ENCODE measurements around the gene ITCH.
"Not testable (repeated sequence)": the region's sequence is repeated elsewhere in the genome, so short reads cannot be mapped to it uniquely, and the experiment has no call there.

Gene ITCH

DNA sequence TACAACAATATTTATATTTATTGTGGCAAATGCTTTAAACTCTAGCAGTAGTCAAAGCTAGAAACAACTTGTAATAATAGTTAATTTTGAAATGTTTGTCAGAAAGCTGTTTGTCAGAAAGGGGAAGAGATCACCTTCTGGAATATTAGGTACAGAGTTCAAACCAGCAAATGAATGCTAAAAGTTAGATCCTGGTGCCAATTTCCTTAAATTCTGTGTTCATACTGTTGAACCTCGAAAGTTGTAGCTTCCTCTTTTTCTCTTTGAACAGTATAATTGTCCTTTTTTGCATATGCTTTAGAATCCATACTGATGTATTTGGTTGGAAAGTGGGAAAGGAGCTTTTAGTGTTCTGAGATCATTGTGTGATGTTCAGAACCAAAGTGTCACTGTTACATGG lies 22.4 kb downstream of the ITCH start:
- DNase-seq = no peak

DNA sequence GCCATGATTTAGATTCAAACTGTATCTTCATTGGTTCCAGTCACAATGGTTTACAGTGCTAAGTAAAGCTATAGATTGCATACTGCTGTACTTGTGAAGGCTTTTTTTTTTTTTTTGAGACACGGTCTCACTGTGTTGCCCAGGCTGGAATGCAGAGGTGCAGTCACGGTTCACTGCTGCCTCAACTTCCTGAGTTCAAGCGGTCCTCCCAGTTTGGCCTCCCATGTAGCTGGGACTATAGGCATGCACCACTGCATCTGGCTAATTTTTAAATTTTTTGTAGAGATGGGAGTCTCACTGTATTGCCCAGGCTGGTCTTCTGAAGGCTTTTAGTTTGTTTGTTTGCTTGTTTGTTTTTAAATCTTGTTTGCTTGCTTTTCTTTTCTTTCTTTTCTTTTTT lies 24.9 kb downstream of the ITCH start:
- no peak for DNase-seq

GRCh38 chr20:34388678-34389077 lies 25.6 kb downstream of the ITCH start:
- DNase-seq = no peak

DNA sequence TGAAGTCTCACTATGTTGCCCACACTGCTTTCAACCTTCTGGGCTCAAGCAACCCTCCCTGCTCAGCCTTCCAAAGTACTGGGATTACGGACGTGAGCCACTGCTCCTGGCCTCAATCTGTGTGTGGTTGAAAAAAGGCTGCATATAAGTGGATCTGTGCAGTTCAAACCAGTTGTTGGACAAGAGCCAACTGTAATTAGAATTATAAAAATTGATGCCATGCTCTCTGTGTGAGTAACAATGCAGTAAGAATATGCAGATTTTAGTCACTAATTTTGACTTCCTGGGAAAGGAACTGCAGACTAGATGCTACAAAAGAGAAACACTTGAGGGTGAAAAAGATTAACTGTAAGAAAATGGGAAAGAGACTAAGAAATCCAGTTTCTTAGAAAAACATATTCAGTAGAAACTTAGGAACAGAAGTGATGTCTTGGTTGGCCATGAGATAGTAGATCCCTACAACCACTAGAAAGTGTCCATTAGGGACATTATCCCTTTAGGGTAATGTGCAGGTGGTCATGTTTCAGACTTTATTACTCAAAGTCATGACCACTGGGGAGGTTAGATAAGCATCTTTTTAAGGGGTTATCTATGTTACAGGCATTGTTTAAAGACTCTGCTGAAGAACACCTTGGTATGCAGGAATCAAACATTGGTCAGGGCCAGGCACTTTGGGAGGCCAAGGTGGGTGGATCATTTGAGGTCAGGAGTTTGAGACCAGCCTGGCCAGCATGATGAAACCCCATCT lies 26.3 kb downstream of the ITCH start:
- DNase-seq = no peak

GRCh38 chr20:34389954-34390555 lies 27.0 kb downstream of the ITCH start:
- DNase-seq = no peak

DNA sequence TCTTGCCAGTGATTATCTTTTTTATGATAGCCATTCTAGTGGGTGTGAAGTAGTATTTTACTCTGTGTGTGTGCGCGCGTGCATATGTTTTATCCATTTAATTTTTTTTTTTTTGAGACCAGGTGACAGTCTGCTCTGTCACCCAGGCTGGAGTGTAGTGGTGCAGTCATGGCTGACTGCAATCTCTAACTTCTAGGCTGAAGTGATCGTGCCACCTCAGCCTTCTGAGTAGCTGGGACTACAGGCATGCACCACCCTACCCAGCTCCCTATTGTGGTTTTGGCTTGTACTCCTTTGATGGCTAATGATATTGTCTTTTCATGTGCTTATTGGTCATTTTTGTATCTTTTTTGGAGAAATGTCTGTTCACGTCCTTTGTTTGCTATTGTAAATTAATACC lies 33.3 kb downstream of the ITCH start:
- no peak for DNase-seq

DNA sequence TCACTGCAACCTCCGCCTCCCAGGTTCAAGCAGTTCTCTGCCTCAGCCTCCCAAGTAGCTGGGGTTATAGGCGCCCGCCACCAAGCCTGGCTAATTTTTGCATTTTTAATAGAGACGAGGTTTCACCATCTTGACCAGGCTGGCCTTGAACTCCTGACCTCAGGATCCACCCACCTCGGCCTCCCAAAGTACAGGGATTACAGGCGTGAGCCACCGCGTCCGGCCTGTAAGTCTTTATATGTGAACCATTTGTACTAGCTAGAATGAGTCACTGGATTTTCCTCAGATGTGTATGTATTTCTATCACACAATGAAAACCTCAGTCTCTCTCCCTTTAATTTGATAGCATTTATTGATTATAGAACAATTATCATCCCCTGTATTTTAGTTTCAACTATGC lies 34.0 kb downstream of the ITCH start:
- no peak for DNase-seq

GRCh38 chr20:34400776-34401175 lies 37.7 kb downstream of the ITCH start:
- DNase-seq = not testable (repeated sequence)

DNA sequence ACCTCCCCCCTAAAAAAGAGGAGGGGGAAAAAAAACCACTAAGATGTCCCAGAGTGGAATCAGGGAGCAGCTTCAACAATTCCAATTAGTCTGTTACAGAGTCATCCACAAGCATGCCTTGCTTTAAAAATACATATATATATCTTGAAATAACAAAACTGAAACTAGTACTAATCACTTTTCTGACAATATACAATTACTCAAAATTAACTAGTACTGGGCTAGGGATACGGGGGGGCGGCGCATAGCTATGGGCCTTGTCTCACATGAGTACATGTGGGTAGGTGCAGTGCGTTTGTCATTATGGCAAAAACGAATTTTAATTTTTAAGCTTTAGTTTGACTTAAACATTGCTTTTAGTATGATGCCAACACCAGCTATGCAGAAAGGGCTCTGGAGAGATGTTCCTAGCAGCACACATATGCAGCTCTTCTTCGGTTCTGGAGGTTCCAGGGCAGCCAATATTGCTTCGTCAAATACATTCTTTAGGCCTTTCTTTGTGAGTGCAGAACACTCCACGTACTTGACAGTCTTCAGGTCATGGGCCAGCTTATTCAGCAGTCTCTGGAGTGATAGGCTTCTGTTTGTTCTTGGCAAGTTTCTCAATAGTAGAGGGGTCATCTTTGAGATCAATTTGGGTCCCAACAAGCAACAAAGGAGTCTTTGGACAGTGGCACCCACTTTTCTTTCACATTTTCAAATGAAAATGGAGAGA lies 38.8 kb downstream of the ITCH start:
- no peak for DNase-seq

DNA sequence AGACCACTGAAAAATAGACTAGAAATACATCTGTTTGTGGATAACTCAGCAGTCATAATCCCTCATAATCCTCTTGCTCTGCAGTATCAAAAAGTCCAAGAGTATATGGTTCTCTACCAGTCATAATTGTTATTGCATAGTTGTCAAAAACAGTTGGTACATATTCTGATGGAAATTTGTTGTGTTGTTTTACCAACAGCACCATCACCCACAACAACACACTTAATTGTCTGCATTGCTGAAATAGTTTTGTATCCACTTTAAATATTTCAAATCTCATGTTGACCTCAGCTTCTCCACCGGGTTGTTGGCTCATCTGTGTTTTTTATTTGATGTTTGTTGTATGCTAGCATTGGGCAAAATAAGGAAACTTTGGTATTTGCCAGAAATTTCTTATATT lies 39.4 kb downstream of the ITCH start:
- no peak for DNase-seq

GRCh38 chr20:34403063-34403827 lies 40.2 kb downstream of the ITCH start:
- no peak for DNase-seq

GRCh38 chr20:34403908-34404307 lies 40.8 kb downstream of the ITCH start:
- DNase-seq = no peak

GRCh38 chr20:34404803-34405202 lies 41.7 kb downstream of the ITCH start:
- no peak for DNase-seq

- DNase-seq = not testable (repeated sequence)
Observed at GRCh38 chr20:34405247-34405651, 42.2 kb downstream of the ITCH start.

DNA sequence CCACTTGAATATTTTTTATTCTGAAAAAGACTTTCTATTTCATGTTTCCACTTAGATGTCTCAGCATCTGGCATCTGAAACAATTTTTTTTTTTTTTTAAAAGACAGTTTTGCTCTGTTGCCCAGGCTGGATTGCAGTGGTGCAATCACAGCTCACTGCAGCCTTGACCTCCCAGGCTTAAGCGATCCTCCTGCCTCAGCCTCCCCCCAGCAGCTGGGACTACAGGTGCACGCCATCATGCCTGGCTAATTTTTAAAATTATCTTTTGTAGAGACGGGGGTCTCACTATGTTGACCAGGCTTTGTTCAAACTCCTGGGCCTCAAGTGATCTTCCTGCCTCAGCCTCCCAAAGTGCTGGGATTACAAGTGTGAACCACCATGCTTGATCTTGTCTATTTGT lies 42.9 kb downstream of the ITCH start:
- DNase-seq = not testable (repeated sequence)

GRCh38 chr20:34407962-34408474 lies 44.9 kb downstream of the ITCH start:
- no peak for DNase-seq

DNA sequence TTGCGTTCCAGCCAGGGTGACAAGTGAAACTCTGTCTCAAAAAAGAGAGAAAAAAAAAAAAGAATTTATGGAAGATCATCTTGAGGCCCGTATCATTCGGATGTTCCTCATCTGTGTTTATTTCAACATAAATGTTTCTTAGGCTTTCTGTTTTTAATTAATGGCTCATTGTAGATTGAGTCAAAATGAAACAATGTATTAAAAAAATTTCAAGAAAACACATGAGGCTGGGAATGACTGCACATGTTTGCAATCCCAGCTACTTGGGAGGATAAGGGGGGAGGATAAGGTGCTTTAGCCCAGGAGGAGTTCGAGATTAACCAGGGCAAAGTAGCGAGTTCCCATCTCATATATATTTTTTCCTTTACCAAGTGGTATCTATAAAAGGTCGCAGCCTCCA lies 47.3 kb downstream of the ITCH start:
- no peak for DNase-seq

- DNase-seq = no peak
Observed at GRCh38 chr20:34412453-34412852, 49.4 kb downstream of the ITCH start.

DNA sequence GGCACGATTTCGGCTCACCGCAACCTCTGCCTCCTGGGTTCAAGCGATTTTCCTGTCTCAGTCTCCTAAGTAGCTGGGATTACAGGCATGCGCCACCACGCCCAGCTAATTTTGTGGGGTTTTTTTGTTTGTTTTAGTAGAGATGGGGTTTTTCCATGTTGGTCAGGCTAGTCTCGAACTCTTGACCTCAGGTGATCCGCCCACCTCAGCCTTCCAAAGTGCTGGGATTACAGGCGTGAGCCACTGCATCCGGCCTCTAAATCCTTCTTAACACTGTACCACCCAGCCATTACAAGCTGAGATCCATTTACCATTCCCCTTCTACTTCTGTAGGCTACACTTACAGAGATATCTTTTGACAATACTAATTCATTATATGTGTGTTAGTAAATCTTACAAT lies 51.5 kb downstream of the ITCH start:
- DNase-seq = not testable (repeated sequence)

DNA sequence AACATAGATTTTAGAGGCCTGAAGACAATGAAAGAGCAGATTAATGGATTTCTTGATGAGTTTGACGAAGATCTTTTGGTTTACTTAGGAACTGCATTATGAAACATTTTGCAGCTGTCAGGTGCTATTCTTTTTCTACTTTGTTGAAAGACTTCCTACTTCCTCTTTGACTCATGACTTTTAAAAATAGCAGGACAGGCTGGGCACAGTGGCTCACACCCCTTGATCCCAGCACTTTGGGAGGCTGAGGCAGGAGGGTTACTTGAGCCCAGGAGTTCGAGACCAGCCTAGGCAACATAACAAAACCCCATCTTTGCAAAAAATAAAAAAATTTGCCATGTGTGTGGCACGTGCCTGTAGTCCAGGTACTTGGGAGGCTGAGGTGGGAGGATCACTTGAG lies 52.0 kb downstream of the ITCH start:
- no peak for DNase-seq

DNA sequence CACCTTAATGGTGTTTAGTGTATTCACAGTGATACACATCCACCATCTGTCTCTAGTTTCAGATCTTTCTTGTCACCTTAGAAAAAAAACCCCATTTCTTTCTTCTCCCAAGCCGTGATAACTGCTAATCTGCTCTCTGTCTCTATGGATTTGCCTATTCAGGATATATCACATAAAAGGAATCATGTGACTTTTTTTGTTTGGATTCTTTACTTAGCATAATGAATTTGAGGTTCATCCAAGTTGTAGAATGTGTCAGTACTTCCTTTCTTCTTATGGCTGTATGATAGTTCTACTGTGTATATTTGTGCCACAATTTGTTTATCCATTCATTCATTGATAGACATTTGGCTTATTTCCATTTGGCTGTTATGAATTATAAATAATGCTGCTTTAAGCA lies 57.1 kb downstream of the ITCH start:
- no peak for DNase-seq

- no peak for DNase-seq
Observed at GRCh38 chr20:34420975-34421374, 57.9 kb downstream of the ITCH start.

DNA sequence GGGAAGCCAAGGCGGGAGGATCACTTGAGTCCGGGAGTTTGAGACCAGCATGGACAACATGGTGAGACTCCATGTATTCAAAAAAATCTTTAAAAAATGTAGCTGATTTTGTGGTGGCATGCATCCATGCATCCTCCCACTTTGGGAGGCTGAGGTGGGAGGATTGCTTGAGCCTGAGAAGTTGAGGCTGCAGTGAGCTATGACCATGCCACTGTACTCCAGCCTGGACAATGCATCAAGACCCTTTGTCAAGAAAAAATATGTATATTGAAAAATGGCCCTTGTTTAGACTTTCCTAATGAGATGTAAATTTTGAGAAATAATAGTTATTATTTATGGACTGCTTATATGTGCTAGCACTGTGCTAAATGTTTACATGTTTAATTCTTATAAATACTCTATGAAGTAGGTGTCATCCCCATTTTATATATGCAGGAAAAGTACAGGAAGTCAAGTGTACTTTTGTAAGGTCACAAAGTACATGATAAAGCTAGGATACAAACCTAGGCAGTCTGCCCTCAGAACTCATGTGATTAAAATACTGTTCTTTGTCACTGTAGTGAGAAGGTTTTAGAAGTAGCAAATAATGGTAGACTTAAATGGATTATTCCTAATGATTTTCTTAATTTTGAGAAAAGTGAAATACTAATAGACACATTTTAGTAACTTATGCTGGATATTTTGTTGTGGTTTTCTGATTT lies 58.8 kb downstream of the ITCH start:
- DNase-seq = no peak

All from NCI-H1436 treated with DMSO at 0.1 percent for 48 hours (cell line).